KOPT-K1 (cell line): ENCODE data around the gene CDX1.

Experiments
- H3K27ac ChIP-seq: fragments of 200-600 bp; sonication (generic); 2 replicates; pipeline ENCODE4 v1.5.1; 2016; ENCODE audit warnings: antibody characterized with exemption, mild to moderate bottlenecking, low read depth, low read length; ENCODE audit not compliant: poor library complexity, severe bottlenecking
- H3K36me3 ChIP-seq: fragments of 200-600 bp; sonication (generic); 2 replicates; pipeline ENCODE4 v1.5.1; 2017; ENCODE audit warnings: antibody characterized with exemption, mild to moderate bottlenecking, low read length, moderate library complexity; ENCODE audit not compliant: insufficient read depth
- H3K9me3 ChIP-seq: fragments of 200-600 bp; sonication (generic); 2 replicates; pipeline ENCODE4 v1.5.1; 2017; ENCODE audit warnings: antibody characterized with exemption, low read length, mild to moderate bottlenecking; ENCODE audit not compliant: insufficient read depth, poor library complexity, severe bottlenecking

Gene CDX1

DNA sequence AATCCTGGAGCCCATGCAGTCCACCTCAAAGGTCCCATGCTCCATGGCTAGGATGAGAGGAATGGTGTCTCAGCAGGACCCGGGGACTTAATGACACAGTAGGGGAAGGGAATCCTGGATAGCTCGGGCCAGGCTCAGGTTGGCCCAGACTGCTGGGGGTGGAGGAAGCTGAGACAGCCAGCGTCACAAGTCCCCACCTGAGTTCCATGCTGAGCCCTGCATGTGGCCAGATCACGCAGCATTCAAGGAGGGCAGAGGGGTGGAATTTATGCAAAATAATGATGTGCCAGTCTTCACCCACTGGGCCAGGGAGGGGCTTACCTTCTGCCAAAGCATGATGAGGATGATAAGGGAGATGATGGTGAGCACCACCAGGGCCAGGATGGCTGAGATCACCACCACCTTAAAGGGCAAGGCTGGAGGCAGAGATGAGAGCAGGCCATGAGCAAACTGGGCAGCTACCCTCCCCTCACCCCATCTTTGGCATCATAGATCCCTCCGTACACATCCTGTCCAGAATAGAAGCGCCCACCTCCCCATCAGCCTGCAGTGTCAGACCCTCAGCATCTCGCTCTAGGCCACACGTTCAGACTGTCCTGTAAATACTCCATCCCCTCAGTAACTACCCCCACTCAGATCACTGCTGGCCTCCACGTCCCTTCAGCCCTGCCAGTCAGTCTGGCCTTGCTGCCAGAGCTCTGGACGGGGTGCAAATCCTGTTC lies 40.2 kb upstream of the CDX1 start:
- Histone ChIP-seq H3K27ac (no peak overlapping the region), H3K9me3 (no peaks in the 10 kb centered on the region), H3K36me3 (no peaks in the 10 kb centered on the region)

DNA sequence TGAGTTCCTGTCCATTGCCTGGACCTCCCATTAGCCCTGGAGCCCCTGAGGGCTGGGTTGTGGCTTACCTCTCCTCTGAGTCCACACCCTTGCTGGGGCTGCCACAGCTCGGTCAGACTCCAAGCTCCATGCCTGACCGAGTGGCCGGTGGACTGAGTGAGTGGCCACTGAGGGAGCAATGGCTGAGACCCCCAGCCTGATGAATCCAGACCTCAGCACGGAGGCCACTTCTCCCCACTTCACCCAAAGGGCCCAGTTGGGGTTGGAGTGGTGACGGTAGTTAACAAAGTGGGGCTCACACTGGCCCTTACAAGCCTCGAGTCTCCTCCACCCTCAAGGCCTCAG lies 39.7 kb upstream of the CDX1 start:
- no peaks in the 10 kb centered on the region for H3K36me3 ChIP-seq
- no peaks in the 10 kb centered on the region for H3K9me3 ChIP-seq
- H3K27ac ChIP-seq = no peak overlapping the region

DNA sequence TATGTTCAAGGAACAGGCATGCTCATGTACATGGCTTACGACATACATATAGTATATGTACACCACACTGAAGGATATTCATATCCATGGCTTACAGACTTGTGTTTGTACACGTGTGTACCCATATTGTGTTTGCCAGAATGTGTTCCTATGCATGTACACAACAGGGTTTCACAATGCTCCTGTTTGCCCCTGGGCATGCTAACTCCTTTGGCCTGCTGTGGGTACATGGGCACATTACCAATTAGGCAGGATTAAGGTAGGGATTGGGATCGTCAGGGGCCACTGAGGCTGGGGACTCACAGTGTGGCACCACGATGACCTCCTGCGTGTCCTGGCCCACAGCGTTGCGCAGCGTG lies 37.1 kb upstream of the CDX1 start:
- no peak overlapping the region for H3K27ac ChIP-seq
- no peaks in the 10 kb centered on the region for H3K36me3 ChIP-seq
- no peaks in the 10 kb centered on the region for H3K9me3 ChIP-seq

GRCh38 chr5:150129813-150130492 lies 36.6 kb upstream of the CDX1 start:
- H3K9me3 ChIP-seq = no peaks in the 10 kb centered on the region
- no peaks in the 10 kb centered on the region for H3K36me3 ChIP-seq
- no peak overlapping the region for H3K27ac ChIP-seq

- Histone ChIP-seq H3K36me3 (no peaks in the 10 kb centered on the region), H3K9me3 (no peaks in the 10 kb centered on the region), H3K27ac (no peak overlapping the region)
Observed at GRCh38 chr5:150130493-150130922, 36.1 kb upstream of the CDX1 start.

- Histone ChIP-seq H3K27ac (no peak overlapping the region), H3K9me3 (no peaks in the 10 kb centered on the region), H3K36me3 (no peaks in the 10 kb centered on the region)
Observed at GRCh38 chr5:150131461-150131860, 35.1 kb upstream of the CDX1 start.

- Histone ChIP-seq H3K27ac (no peak overlapping the region), H3K36me3 (no peaks in the 10 kb centered on the region)
Observed at GRCh38 chr5:150131978-150132694, 34.4 kb upstream of the CDX1 start.

GRCh38 chr5:150132740-150133139 lies 33.8 kb upstream of the CDX1 start:
- H3K9me3 ChIP-seq = no peaks in the 10 kb centered on the region
- no peak overlapping the region for H3K27ac ChIP-seq
- no peaks in the 10 kb centered on the region for H3K36me3 ChIP-seq

More at GRCh38 chr5:150131978-150132694, 34.4 kb upstream of the CDX1 start:
- no peaks in the 10 kb centered on the region for H3K9me3 ChIP-seq

DNA sequence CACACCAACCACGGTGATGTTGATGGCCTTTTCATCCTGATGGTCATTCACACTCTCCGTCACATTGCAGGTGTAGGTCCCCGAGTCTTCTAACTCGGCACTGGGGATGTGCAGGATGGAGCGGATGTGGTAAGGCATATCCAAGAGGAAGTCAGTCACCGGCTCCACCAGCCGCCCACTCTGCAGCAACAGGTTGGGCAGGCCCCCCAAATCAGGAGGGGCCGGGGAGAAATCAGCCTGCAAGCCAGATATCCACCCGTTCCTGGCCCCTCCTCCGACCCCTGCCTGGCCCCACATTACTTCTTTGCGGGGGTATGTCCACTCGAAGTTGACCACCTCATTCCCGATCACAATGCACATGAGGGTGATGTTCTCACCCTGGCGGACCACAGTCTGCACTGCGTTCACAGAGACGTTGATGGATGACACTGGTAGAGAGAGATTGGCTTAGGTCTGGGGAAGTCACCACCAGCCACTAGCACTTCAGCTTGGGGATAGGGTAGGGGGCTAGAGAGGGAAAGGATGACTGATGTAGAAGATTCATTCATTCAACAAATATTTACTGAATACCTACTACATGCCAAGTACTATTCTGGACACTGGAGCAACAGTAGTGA lies 32.9 kb upstream of the CDX1 start:
- Histone ChIP-seq H3K9me3 (no peaks in the 10 kb centered on the region), H3K36me3 (no peaks in the 10 kb centered on the region)

GRCh38 chr5:150134198-150134588 lies 32.4 kb upstream of the CDX1 start:
- Histone ChIP-seq H3K27ac (no peak overlapping the region), H3K36me3 (no peaks in the 10 kb centered on the region), H3K9me3 (no peaks in the 10 kb centered on the region)

More for the DNA sequence above, 32.9 kb upstream of the CDX1 start:
- no peak overlapping the region for H3K27ac ChIP-seq

DNA sequence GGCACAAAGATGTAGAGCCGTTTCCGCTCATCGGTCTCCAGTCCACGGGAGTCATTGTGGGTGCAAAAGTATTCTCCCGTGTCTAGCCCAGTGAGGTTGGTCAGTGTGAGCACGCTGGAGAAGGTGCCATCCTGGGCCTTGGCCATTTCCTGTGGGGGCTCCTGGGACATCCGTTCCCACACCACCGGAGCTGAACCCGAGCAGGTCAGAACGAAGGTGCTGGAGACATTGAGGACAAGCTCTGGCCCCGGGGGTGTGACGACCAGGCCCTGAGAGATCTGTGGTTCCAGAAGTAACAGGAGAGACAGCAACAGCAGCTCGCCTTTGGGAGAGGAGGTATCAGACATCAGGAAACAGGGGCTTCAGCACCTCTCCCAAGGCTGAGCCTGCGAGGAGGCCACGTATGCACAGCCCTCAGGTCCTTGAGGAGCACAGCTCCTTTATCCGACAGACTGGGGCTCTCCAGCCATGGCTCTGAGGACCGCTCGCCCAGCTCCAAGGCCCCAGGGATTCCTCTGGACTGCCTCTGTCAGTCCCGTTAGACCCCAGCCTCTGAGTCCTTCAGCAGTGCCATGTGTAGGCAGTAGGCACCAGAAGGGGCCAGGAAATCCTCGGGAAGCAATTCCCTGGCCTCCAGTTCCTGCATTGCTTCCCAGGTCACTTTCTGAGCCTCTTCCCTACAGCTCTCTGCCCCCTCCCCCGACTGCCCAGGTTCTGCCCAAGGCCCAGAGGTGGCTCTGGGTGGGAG lies 30.8 kb upstream of the CDX1 start:
- Histone ChIP-seq H3K36me3 (no peaks in the 10 kb centered on the region), H3K27ac (no peak overlapping the region), H3K9me3 (no peaks in the 10 kb centered on the region)

DNA sequence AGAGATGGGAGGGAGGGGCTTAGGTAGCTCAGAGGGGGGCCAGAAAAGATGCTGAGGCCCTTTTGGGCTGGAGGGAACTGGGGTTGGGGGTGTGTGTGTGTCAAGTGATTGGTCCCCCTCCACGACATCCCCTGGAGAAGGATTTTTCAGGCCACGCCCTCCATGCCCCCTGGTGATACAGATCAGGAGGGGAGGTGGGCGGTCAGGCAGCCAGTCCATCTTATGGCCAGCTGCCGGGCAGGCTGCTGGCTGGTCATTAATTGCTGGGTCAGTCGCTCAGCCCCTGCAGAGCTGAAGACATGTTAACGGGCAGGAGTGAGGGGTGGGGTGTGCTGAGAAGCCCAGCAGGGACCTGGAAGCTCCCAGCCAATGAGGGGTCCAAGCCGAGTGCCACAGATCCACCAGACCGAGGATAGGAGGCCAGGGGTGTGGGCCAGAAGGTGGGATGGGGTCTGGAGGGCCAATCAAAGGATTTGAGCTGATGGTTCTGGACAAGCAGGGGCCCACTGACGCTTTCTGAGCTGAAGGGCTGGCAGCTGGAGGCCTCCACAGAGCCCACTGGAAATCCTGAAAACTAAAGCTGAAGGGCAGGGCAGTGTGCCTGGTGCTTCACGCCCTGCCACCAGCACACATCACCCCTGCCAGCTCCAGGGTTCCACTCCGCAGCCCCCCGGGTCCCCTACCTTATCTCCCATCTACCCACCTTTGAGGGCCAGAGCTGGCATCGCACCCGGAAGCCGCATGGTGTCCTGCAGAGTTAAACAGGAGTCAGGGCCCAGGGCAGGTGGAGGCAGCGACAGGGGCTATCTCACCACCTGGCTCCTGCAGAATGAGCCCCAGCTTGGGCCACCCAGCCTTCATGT lies 30.0 kb upstream of the CDX1 start:
- no peaks in the 10 kb centered on the region for H3K9me3 ChIP-seq
- H3K36me3 ChIP-seq = no peaks in the 10 kb centered on the region
- no peak overlapping the region for H3K27ac ChIP-seq

GRCh38 chr5:150137168-150137957 lies 29.2 kb upstream of the CDX1 start:
- H3K27ac ChIP-seq = no peak overlapping the region
- no peaks in the 10 kb centered on the region for H3K36me3 ChIP-seq
- H3K9me3 ChIP-seq = no peaks in the 10 kb centered on the region
